IMR-90 (cell line): ENCODE measurements around the gene DENND1C. TPM values are rescaled to one million over a fixed set of nuclear protein-coding genes. Genes with fewer than 3 reads are reported as not detected.

Experiments
- ATAC-seq: fragments of 200-7000 bp; cut with Tn5 transposase; 2 replicates; pipeline ENCODE4 v1.9.1; 2020; ENCODE audit warnings: low read depth, mild to moderate bottlenecking, moderate library complexity
- BruUV-seq: library from RNA; stranded (reverse); fragments of 400-500 nt; replicated peaks from 2 replicates; lab custom pipeline; 2021; lab: Mats Ljungman, UMichigan
- CTCF ChIA-PET: fragments of 300-600 bp; formaldehyde crosslinking; extraction: SDS; loops from one replicate; lab custom pipeline; 2021; ENCODE audit warnings: antibody characterized with exemption; lab: Yijun Ruan, JAX
- POLR2A ChIA-PET: fragments of 300-600 bp; sonication (Branson Sonifier 250); formaldehyde crosslinking; loops from one replicate; lab custom pipeline; 2022; ENCODE audit warnings: antibody characterized with exemption; ENCODE audit not compliant: unreplicated experiment; lab: Charles Lee
- DNase-seq: peaks from one replicate; pipeline ENCODE4 v3.0.0; 2013
- H2AFZ ChIP-seq: replicated peaks from 2 replicates; pipeline ENCODE3; 2013; ENCODE audit warnings: low read length, mild to moderate bottlenecking; ENCODE audit not compliant: poor library complexity
- H2AK5ac ChIP-seq: 2 replicates; pipeline ENCODE4 v1.6.1; 2013; ENCODE audit warnings: low read depth, low read length, inconsistent platforms
- H2AK9ac ChIP-seq: replicated peaks from 2 replicates; pipeline ENCODE3; 2013; ENCODE audit warnings: mild to moderate bottlenecking, low read depth, low read length, moderate library complexity; ENCODE audit not compliant: poor library complexity
- H2BK120ac ChIP-seq: 2 replicates; pipeline ENCODE4 v1.6.1; 2013; ENCODE audit warnings: low read depth, low read length, inconsistent platforms
- H2BK15ac ChIP-seq: 3 replicates; pipeline ENCODE4 v1.6.1; 2013; ENCODE audit warnings: low read depth, low read length, inconsistent platforms
- H2BK20ac ChIP-seq: 2 replicates; pipeline ENCODE4 v1.6.1; 2013; ENCODE audit warnings: low read depth, mild to moderate bottlenecking, inconsistent platforms, low read length, moderate library complexity
- H2BK5ac ChIP-seq: 2 replicates; pipeline ENCODE4 v1.6.1; 2013; ENCODE audit warnings: mild to moderate bottlenecking, low read depth, low read length, inconsistent platforms; ENCODE audit not compliant: poor library complexity, severe bottlenecking
- H3K14ac ChIP-seq: replicated peaks from 2 replicates; pipeline ENCODE4 v1.6.1; 2013; ENCODE audit warnings: low read depth, low read length, inconsistent platforms
- H3K18ac ChIP-seq: 2 replicates; pipeline ENCODE4 v1.6.1; 2013; ENCODE audit warnings: low read depth, low read length, control low read depth
- H3K23ac ChIP-seq: 2 replicates; pipeline ENCODE4 v1.6.1; 2013; ENCODE audit warnings: low read depth, low read length, inconsistent platforms
- H3K27ac ChIP-seq: 2 replicates; pipeline ENCODE4 v1.5.1; 2013; ENCODE audit warnings: mild to moderate bottlenecking, control low read depth, low read length; ENCODE audit not compliant: insufficient read depth
- H3K27me3 ChIP-seq: 2 replicates; pipeline ENCODE4 v1.6.1; 2013; ENCODE audit warnings: low read length; ENCODE audit not compliant: control insufficient read depth, insufficient read depth
- H3K36me3 ChIP-seq: 2 replicates; pipeline ENCODE4 v1.6.1; 2013; ENCODE audit warnings: low read length, mixed read lengths; ENCODE audit not compliant: control insufficient read depth, insufficient read depth
- H3K4ac ChIP-seq: 2 replicates; pipeline ENCODE4 v1.6.1; 2013; ENCODE audit warnings: low read depth, low read length, inconsistent platforms
- H3K4me1 ChIP-seq: 2 replicates; pipeline ENCODE4 v1.6.1; 2013; ENCODE audit warnings: low read length, mixed read lengths; ENCODE audit not compliant: control insufficient read depth, insufficient read depth
- H3K4me2 ChIP-seq: 2 replicates; pipeline ENCODE4 v1.6.1; 2013; ENCODE audit warnings: low read depth, mild to moderate bottlenecking, control low read depth, low read length, moderate library complexity
- H3K4me3 ChIP-seq: 2 replicates; pipeline ENCODE4 v1.5.1; 2013; ENCODE audit warnings: low read depth, mild to moderate bottlenecking, control low read depth, low read length, moderate library complexity; ENCODE audit not compliant: insufficient read depth
- H3K56ac ChIP-seq: 2 replicates; pipeline ENCODE4 v1.6.1; 2013; ENCODE audit warnings: low read length, inconsistent platforms; ENCODE audit not compliant: insufficient read depth; ENCODE audit errors: extremely low read depth
- H3K79me1 ChIP-seq, 2 experiments: 2 replicates each; pipeline ENCODE4 v1.6.1; 2013; ENCODE audit warnings: low read length in 2 of 2, inconsistent platforms in 1 of 2, low read depth in 1 of 2
- H3K9ac ChIP-seq: 2 replicates; pipeline ENCODE4 v1.6.1; 2013; ENCODE audit warnings: low read depth, low read length, control low read depth
- H3K9me1 ChIP-seq: 2 replicates; pipeline ENCODE4 v1.6.1; 2013; ENCODE audit warnings: low read length, inconsistent platforms; ENCODE audit not compliant: insufficient read depth
- H3K9me3 ChIP-seq: 2 replicates; pipeline ENCODE4 v1.6.1; 2013; ENCODE audit warnings: low read length; ENCODE audit not compliant: control insufficient read depth, insufficient read depth
- H4K20me1 ChIP-seq: 2 replicates; pipeline ENCODE4 v1.6.1; 2013; ENCODE audit warnings: low read length, inconsistent platforms; ENCODE audit not compliant: insufficient read depth
- H4K5ac ChIP-seq: 2 replicates; pipeline ENCODE4 v1.6.1; 2013; ENCODE audit warnings: mild to moderate bottlenecking, low read depth, low read length, control low read depth
- H4K8ac ChIP-seq, 2 experiments: 2 replicates each; pipeline ENCODE4 v1.6.1; 2013; ENCODE audit warnings: low read depth in 2 of 2, low read length in 2 of 2, control low read depth in 1 of 2, inconsistent platforms in 1 of 2
- H4K91ac ChIP-seq: 2 replicates; pipeline ENCODE4 v1.6.1; 2013; ENCODE audit warnings: low read depth, low read length, inconsistent platforms; ENCODE audit not compliant: insufficient read depth
- CHD1 ChIP-seq: IDR thresholded peaks from 2 replicates; pipeline ENCODE4 v1.6.1; 2012; ENCODE audit warnings: low read depth, low read length, improper control_type of control experiment
- FOS ChIP-seq: fragments of 150-350 bp; IDR thresholded peaks from 2 replicates; pipeline ENCODE4 v1.6.1; 2016; ENCODE audit warnings: low read depth, low read length
- MAFK ChIP-seq: IDR thresholded peaks from 2 replicates; pipeline ENCODE4 v1.6.1; 2012; ENCODE audit warnings: low read depth, low read length, improper control_type of control experiment
- MXI1 ChIP-seq: IDR thresholded peaks from 2 replicates; pipeline ENCODE4 v1.6.1; 2012; ENCODE audit warnings: low read depth, mild to moderate bottlenecking, low read length, moderate library complexity, borderline replicate concordance
- POLR2A ChIP-seq: IDR thresholded peaks from 2 replicates; pipeline ENCODE4 v1.6.1; 2012; ENCODE audit warnings: mild to moderate bottlenecking, low read depth, low read length
- RAD21 ChIP-seq: IDR thresholded peaks from 2 replicates; pipeline ENCODE4 v1.6.1; 2012; ENCODE audit warnings: low read length, improper control_type of control experiment
- RCOR1 ChIP-seq: IDR thresholded peaks from 2 replicates; pipeline ENCODE4 v1.6.1; 2012; ENCODE audit warnings: mild to moderate bottlenecking, low read length, improper control_type of control experiment; ENCODE audit not compliant: insufficient replicate concordance
- RFX5 ChIP-seq: IDR thresholded peaks from 2 replicates; pipeline ENCODE4 v1.8.0; 2012; ENCODE audit warnings: low read depth, mild to moderate bottlenecking, low read length, moderate library complexity
- SMC3 ChIP-seq: fragments of 150-350 bp; IDR thresholded peaks from 2 replicates; pipeline ENCODE4 v1.6.1; 2016; ENCODE audit warnings: low read depth, mild to moderate bottlenecking, antibody characterized with exemption, low read length, moderate library complexity
- WGBS, 2 experiments: methylation state at CpG; one replicate each; pipeline versions ENCODE4 v1.1.5 to v1.1.7; 2013; ENCODE audit warnings: missing lambda C conversion rate in 2 of 2; ENCODE audit not compliant: insufficient read length in 1 of 2; ENCODE audit errors: extremely low coverage in 2 of 2; 5-methylcytosine and 5-hydroxymethylcytosine counted together
- dilution Hi-C: fragments of 300-500 bp; cut with HindIII; formaldehyde crosslinking; loops from one replicate; pipeline ENCODE4 v1.14.3; 2018; ENCODE audit warnings: low sequenced_read_pairs; ENCODE audit not compliant: unreplicated experiment
- in situ Hi-C: fragments of 300-500 bp; cut with MboI; formaldehyde crosslinking; loops from 3 replicates; pipeline ENCODE4 v1.14.3; 2019; ENCODE audit warnings: low sequenced_read_pairs, inconsistent platforms, mixed read lengths
- intact Hi-C: fragments of 100-400 bp; cut with micrococcal nuclease; formaldehyde crosslinking; loops from 2 replicates; pipeline ENCODE4 v1.10.0; 2022
- polyA plus RNA-seq, 3 experiments: library from polyadenylated mRNA; depleted of rRNA; stranded (reverse); fragments of >200 nt; gene quantifications; 2 replicates each; pipeline ENCODE4 v1.2.3, GENCODE V29; 2012; ENCODE audit warnings: low replicate concordance in 1 of 3
- total RNA-seq: library from RNA; depleted of rRNA; stranded (reverse); fragments of >200 nt; gene quantifications from 2 replicates; pipeline ENCODE4 v1.2.3, GENCODE V29; 2012
- TF ChIP-seq, protein P1 (sequence below): fragments of 150-350 bp; IDR thresholded peaks from 2 replicates; pipeline ENCODE4 v1.6.1; 2017; ENCODE audit warnings: mild to moderate bottlenecking, antibody characterized with exemption, low read length, low read depth
- TF ChIP-seq, protein P2 (sequence below): conservative IDR thresholded peaks from 2 replicates; pipeline ENCODE4 v1.5.1; 2012; ENCODE audit warnings: mild to moderate bottlenecking, low read depth, low read length, improper control_type of control experiment

DENND1C gene
- total and polyA plus RNA-seq, 2 of the 4 experiments (the other 2 are of a cell fraction), result not detected

DNA sequence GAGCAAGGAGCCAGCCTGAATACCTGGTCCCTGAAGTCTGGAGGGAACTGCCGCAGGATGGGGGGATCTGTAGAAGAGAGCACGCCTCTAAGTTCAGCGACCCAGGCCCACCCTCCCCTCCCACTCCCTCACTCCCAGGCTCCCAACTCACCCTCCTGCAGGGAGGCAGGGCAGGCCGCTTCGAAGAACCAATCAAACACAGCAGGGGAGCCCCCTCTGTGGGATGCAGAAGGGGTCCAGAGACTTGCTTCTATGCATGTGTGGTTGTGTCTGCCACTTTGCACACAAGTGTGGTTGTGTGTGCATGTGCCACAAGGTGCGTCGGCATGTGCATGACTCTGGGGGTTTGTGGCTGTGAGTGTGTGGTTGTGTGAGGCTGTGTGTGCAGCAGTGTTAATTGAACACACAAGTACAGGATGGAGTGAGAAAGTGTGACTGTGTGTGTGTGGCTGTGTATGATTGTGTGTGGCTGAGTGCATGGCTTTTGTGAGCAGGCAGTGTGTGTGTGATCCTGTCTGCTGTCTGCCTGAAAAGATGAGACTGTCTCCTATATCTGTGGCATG is 1.7 kb downstream of the DENND1C start:
- Histone ChIP-seq H2AK5ac (no peak overlapping the region), H4K8ac (no peak overlapping the region), H3K4me1 (no peaks in the 10 kb centered on the region), H3K4me3 (no peak overlapping the region), H4K20me1 (no peaks in the 10 kb centered on the region), H2BK5ac (no peak overlapping the region), H3K9me3 (peaks cover 3% of the 10 kb centered on the region; the same call in 1 of the 2 replicates), H3K9ac (no peak overlapping the region), H3K23ac (no peak overlapping the region), H3K14ac (no peak overlapping the region), H4K5ac (no peak overlapping the region), H2BK120ac (no peak overlapping the region), H3K18ac (no peak overlapping the region), H4K91ac (no peak overlapping the region), H3K9me1 (no peaks in the 10 kb centered on the region), H3K36me3 (no peaks in the 10 kb centered on the region), H3K4ac (no peak overlapping the region), H3K27me3 (peaks cover 10% of the 10 kb centered on the region; the same call in 1 of the 2 replicates), H3K79me1 (no peaks in the 10 kb centered on the region), H3K56ac (no peak overlapping the region), H2BK20ac (no peak overlapping the region), H3K27ac (no peak overlapping the region), H3K4me2 (no peak overlapping the region), H2AFZ (no peak overlapping the region), H2AK9ac (no peak overlapping the region), H2BK15ac (no peak overlapping the region)
- no TSS peak for BruUV-seq
- WGBS, 2 experiments, result 93% methylated on average over 2 of the region's 7 CpGs; no CpG with 5 or more reads in 1 of the 2 experiments
- intact Hi-C loops (no loop called here), dilution Hi-C loops (no loop called here), in situ Hi-C loops (no loop called here)
- ATAC-seq, result no peak
- TF ChIP-seq POLR2A, result no peak
- no peak for TF ChIP-seq FOS
- TF ChIP-seq, protein P1, sequence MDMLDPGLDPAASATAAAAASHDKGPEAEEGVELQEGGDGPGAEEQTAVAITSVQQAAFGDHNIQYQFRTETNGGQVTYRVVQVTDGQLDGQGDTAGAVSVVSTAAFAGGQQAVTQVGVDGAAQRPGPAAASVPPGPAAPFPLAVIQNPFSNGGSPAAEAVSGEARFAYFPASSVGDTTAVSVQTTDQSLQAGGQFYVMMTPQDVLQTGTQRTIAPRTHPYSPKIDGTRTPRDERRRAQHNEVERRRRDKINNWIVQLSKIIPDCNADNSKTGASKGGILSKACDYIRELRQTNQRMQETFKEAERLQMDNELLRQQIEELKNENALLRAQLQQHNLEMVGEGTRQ, result no peak
- no peak for TF ChIP-seq SMC3
- TF ChIP-seq RFX5, result no peak
- TF ChIP-seq MAFK, result no peak
- no peak for TF ChIP-seq RCOR1
- no peak for TF ChIP-seq MXI1
- no peak for TF ChIP-seq RAD21
- no peak for TF ChIP-seq CHD1
- TF ChIP-seq, protein P2, sequence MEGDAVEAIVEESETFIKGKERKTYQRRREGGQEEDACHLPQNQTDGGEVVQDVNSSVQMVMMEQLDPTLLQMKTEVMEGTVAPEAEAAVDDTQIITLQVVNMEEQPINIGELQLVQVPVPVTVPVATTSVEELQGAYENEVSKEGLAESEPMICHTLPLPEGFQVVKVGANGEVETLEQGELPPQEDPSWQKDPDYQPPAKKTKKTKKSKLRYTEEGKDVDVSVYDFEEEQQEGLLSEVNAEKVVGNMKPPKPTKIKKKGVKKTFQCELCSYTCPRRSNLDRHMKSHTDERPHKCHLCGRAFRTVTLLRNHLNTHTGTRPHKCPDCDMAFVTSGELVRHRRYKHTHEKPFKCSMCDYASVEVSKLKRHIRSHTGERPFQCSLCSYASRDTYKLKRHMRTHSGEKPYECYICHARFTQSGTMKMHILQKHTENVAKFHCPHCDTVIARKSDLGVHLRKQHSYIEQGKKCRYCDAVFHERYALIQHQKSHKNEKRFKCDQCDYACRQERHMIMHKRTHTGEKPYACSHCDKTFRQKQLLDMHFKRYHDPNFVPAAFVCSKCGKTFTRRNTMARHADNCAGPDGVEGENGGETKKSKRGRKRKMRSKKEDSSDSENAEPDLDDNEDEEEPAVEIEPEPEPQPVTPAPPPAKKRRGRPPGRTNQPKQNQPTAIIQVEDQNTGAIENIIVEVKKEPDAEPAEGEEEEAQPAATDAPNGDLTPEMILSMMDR, result no peak
- ChIA-PET POLR2A (no interaction called here), CTCF (no interaction called here)
- DNase-seq, result no peak
